GM19099 (cell line): ENCODE data around the gene PAF1.

Experiments
- POLR2A ChIP-seq: IDR thresholded peaks from 3 replicates; pipeline ENCODE4 v1.6.1; 2011; ENCODE audit warnings: low read depth; ENCODE audit not compliant: insufficient read length; ENCODE audit errors: extremely low read depth

PAF1 gene

GRCh38 chr19:39411832-39412099 is 20.9 kb upstream of the PAF1 start:
- no peak for TF ChIP-seq POLR2A

GRCh38 chr19:39411081-39411831 is 20.4 kb upstream of the PAF1 start:
- TF ChIP-seq POLR2A, result no peak

- TF ChIP-seq POLR2A, result no peak
These were observed 19.9 kb upstream of the PAF1 start for GRCh38 chr19:39410831-39411080.

- TF ChIP-seq POLR2A, result peak; percentile 51
These were observed 19.3 kb upstream of the PAF1 start for GRCh38 chr19:39410017-39410830.

GRCh38 chr19:39409208-39410016 is 18.5 kb upstream of the PAF1 start:
- TF ChIP-seq POLR2A, result peak; percentile 78

GRCh38 chr19:39408392-39409207 is 17.7 kb upstream of the PAF1 start:
- peak; percentile 19 for TF ChIP-seq POLR2A

GRCh38 chr19:39407660-39408391 is 16.9 kb upstream of the PAF1 start:
- peak; percentile 36 for TF ChIP-seq POLR2A

- no peak for TF ChIP-seq POLR2A
These were observed 16.4 kb upstream of the PAF1 start for GRCh38 chr19:39407410-39407659.

- peak; percentile 100 for TF ChIP-seq POLR2A
These were observed 15.9 kb upstream of the PAF1 start, which contains the start of gene ZFP36 for GRCh38 chr19:39406656-39407409. ZFP36 (plus strand) TSS chr19:39406847; CDS start chr19:39406905, 58 bp downstream.

- TF ChIP-seq POLR2A, result no peak
These were observed 15.2 kb upstream of the PAF1 start for GRCh38 chr19:39405958-39406655.

- peak; percentile 12 for TF ChIP-seq POLR2A
These were observed 14.5 kb upstream of the PAF1 start for GRCh38 chr19:39405261-39405957.
